ENCODE measurements around the gene LMAN1L. TPM values are rescaled to one million over a fixed set of nuclear protein-coding genes. Genes with fewer than 3 reads are reported as not detected.

The LMAN1L gene
- total RNA-seq, 2 experiments from 2014 or later = 0.56 to 0.93 TPM

GRCh38 chr15:74867466-74868038, 54.9 kb downstream of the LMAN1L start:
- peaks cover 48% of the 10 kb centered on the region for H3K36me3 Mint-ChIP-seq (ENCODE audit: low read depth)

GRCh38 chr15:74868059-74868458, 55.4 kb downstream of the LMAN1L start:
- intact Hi-C loops (cut with DNase I, micrococcal nuclease) = no loop called here
- peaks cover 83% of the 10 kb centered on the region for H3K4me1 Mint-ChIP-seq (ENCODE audit: low read depth)
- no peaks in the 10 kb centered on the region for H3K27me3 Mint-ChIP-seq
- Histone ChIP-seq H3K9me3 (ENCODE audit: control insufficient read depth in 1 of 2, insufficient read depth in 1 of 2, low read length in 2 of 2) (no peaks in the 10 kb centered on the region), H3K27me3 (ENCODE audit: control insufficient read depth in 1 of 2, insufficient read depth in 2 of 2, low read length in 2 of 2) (no peaks in the 10 kb centered on the region), H3K36me3 (ENCODE audit: insufficient read depth, low read length) (peaks cover 18% of the 10 kb centered on the region), H3K4me1 (ENCODE audit: insufficient read depth, low read length) (peaks cover 87% of the 10 kb centered on the region), H3K4me3 (ENCODE audit: low read length) (peak overlapping the region; percentile 0), H3K27ac (ENCODE audit: low read depth in 1 of 2, low read length in 2 of 2) (peak overlapping the region in 1 of 2 donors; percentile 12)
- no peaks in the 10 kb centered on the region for H3K9me3 Mint-ChIP-seq
- TF ChIP-seq CTCF (IDR thresholded peaks at IDR 0.05) = no peak
- H3K27ac Mint-ChIP-seq = peak overlapping the region; percentile 72
- peaks cover 53% of the 10 kb centered on the region for H3K36me3 Mint-ChIP-seq (ENCODE audit: low read depth)
- ChIA-PET POLR2A (interaction anchor here (1.0 to 2.0 kb wide), 6 partner anchors 10 to 70 kb away, joined by 3 to 6 read pairs (median 4); partner anchors contain the start of genes COX5A and ULK3), CTCF (interaction anchor here (0.6 to 2.0 kb wide), 5 partner anchors 12 to 267 kb away, joined by 3 to 7 read pairs (median 4); no protein-coding TSS in a partner anchor)
- no peak for ATAC-seq (ENCODE audit: poor library complexity)
- peak overlapping the region; percentile 81 for H3K4me3 Mint-ChIP-seq
- DNase-seq = peak in 4 of 14 experiments; percentile 27 to 52 (median 50)

More at GRCh38 chr15:74867466-74868038, 54.9 kb downstream of the LMAN1L start:
- CTCF ChIA-PET = interaction anchor here (1.0 to 2.0 kb wide), 4 partner anchors 11 to 80 kb away, joined by 3 to 7 read pairs (median 4); no protein-coding TSS in a partner anchor
- peak overlapping the region; percentile 0 for H3K4me3 ChIP-seq (ENCODE audit: low read length)
- Mint-ChIP-seq H3K4me3 (peak overlapping the region; percentile 81), H3K9me3 (no peaks in the 10 kb centered on the region), H3K27ac (peak overlapping the region; percentile 72), H3K4me1 (ENCODE audit: low read depth) (peaks cover 77% of the 10 kb centered on the region), H3K27me3 (no peaks in the 10 kb centered on the region)
- TF ChIP-seq CTCF (IDR thresholded peaks at IDR 0.05) = no peak
- no peaks in the 10 kb centered on the region for H3K9me3 ChIP-seq (ENCODE audit: control insufficient read depth in 1 of 2, insufficient read depth in 1 of 2, low read length in 2 of 2)
- peaks cover 90% of the 10 kb centered on the region for H3K4me1 ChIP-seq (ENCODE audit: insufficient read depth, low read length)
- POLR2A ChIA-PET = interaction anchor here (1.0 to 2.0 kb wide), 6 partner anchors 10 to 70 kb away, joined by 3 to 6 read pairs (median 4); partner anchors contain the start of genes COX5A and ULK3
- DNase-seq (no peak), ATAC-seq (ENCODE audit: poor library complexity) (no peak)
- peaks cover 18% of the 10 kb centered on the region for H3K36me3 ChIP-seq (ENCODE audit: insufficient read depth, low read length)
- intact Hi-C loops (cut with DNase I, micrococcal nuclease) = no loop called here
- peak overlapping the region in 1 of 2 donors; percentile 12 for H3K27ac ChIP-seq (ENCODE audit: low read depth in 1 of 2, low read length in 2 of 2)
- H3K27me3 ChIP-seq (ENCODE audit: control insufficient read depth in 1 of 2, insufficient read depth in 2 of 2, low read length in 2 of 2) = no peaks in the 10 kb centered on the region

- no peak for DNase-seq
- H3K4me3 Mint-ChIP-seq = peak overlapping the region; percentile 86
- TF ChIP-seq CTCF (IDR thresholded peaks at IDR 0.05) = no peak
- peak overlapping the region; percentile 72 for H3K27ac Mint-ChIP-seq
- Histone ChIP-seq H3K4me3 (ENCODE audit: low read length) (peak overlapping the region; percentile 23), H3K4me1 (ENCODE audit: insufficient read depth, low read length) (peaks cover 84% of the 10 kb centered on the region), H3K27me3 (ENCODE audit: control insufficient read depth in 1 of 2, insufficient read depth in 2 of 2, low read length in 2 of 2) (no peaks in the 10 kb centered on the region), H3K9me3 (ENCODE audit: control insufficient read depth in 1 of 2, insufficient read depth in 1 of 2, low read length in 2 of 2) (no peaks in the 10 kb centered on the region), H3K27ac (ENCODE audit: low read depth in 1 of 2, low read length in 2 of 2) (peak overlapping the region in 1 of 2 donors; percentile 66), H3K36me3 (ENCODE audit: insufficient read depth, low read length) (peaks cover 16% of the 10 kb centered on the region)
- H3K4me1 Mint-ChIP-seq (ENCODE audit: low read depth) = peaks cover 78% of the 10 kb centered on the region
- intact Hi-C loops (cut with DNase I, micrococcal nuclease) = no loop called here
- CTCF ChIA-PET = interaction anchor here (1.0 to 2.0 kb wide), 4 partner anchors 13 to 82 kb away, joined by 3 to 7 read pairs (median 6); partner anchors contain the start of gene ULK3
- H3K9me3 Mint-ChIP-seq = no peaks in the 10 kb centered on the region
- H3K36me3 Mint-ChIP-seq (ENCODE audit: low read depth) = peaks cover 48% of the 10 kb centered on the region
- POLR2A ChIA-PET = interaction anchor here (0.6 to 2.2 kb wide), 13 partner anchors 10 to 254 kb away, joined by 3 to 12 read pairs (median 5); partner anchors contain the start of genes CLK3, COX5A, FAM219B and MPI
- H3K27me3 Mint-ChIP-seq = no peaks in the 10 kb centered on the region
- no peak for ATAC-seq (ENCODE audit: poor library complexity)
Measured at GRCh38 chr15:74869372-74869725, 56.7 kb downstream of the LMAN1L start.

All from CD4-positive, alpha-beta T cell (primary cell).